Activated CD4-positive, alpha-beta T cell treated with anti-CD3 and anti-CD28 coated beads for 48 hours (primary cell): ENCODE data around the gene AGBL1.

Experiments
- DNase-seq: peaks from one replicate; pipeline ENCODE4 v3.0.0-alpha.2; 2020

Gene AGBL1

GRCh38 chr15:86329311-86330013 is 249.8 kb downstream of the AGBL1 start:
- DNase-seq = no peak

- DNase-seq = no peak
Observed at GRCh38 chr15:86333819-86334218, 254.1 kb downstream of the AGBL1 start.

- DNase-seq = peak; percentile 27
Observed at GRCh38 chr15:86336051-86336788, 256.5 kb downstream of the AGBL1 start.

GRCh38 chr15:86337071-86337470 is 257.4 kb downstream of the AGBL1 start:
- no peak for DNase-seq

- DNase-seq = no peak
Observed at GRCh38 chr15:86347245-86347644, 267.6 kb downstream of the AGBL1 start.

- DNase-seq = no peak
Observed at GRCh38 chr15:86349565-86349964, 269.9 kb downstream of the AGBL1 start.

GRCh38 chr15:86353213-86353612 is 273.5 kb downstream of the AGBL1 start:
- no peak for DNase-seq

- no peak for DNase-seq
Observed at GRCh38 chr15:86355361-86355760, 275.7 kb downstream of the AGBL1 start.

- DNase-seq = no peak
Observed at GRCh38 chr15:86355801-86356200, 276.1 kb downstream of the AGBL1 start.

- peak; percentile 45 for DNase-seq
Observed at GRCh38 chr15:86362555-86362954, 282.9 kb downstream of the AGBL1 start.

- DNase-seq = no peak
Observed at GRCh38 chr15:86373147-86373546, 293.5 kb downstream of the AGBL1 start.

- DNase-seq = no peak
Observed at GRCh38 chr15:86375733-86376280, 296.1 kb downstream of the AGBL1 start.

- no peak for DNase-seq
Observed at GRCh38 chr15:86377914-86378313, 298.2 kb downstream of the AGBL1 start.

GRCh38 chr15:86382341-86382740 is 302.7 kb downstream of the AGBL1 start:
- no peak for DNase-seq

GRCh38 chr15:86383611-86384010 is 303.9 kb downstream of the AGBL1 start:
- DNase-seq = no peak

- no peak for DNase-seq
Observed at GRCh38 chr15:86384186-86384585, 304.5 kb downstream of the AGBL1 start.

- no peak for DNase-seq
Observed at GRCh38 chr15:86392296-86392695, 312.6 kb downstream of the AGBL1 start.

GRCh38 chr15:86392874-86393273 is 313.2 kb downstream of the AGBL1 start:
- DNase-seq = no peak

- no peak for DNase-seq
Observed at GRCh38 chr15:86394866-86395265, 315.2 kb downstream of the AGBL1 start.

GRCh38 chr15:86399041-86399954 is 319.6 kb downstream of the AGBL1 start:
- no peak for DNase-seq

GRCh38 chr15:86403221-86403620 is 323.6 kb downstream of the AGBL1 start:
- no peak for DNase-seq

- no peak for DNase-seq
Observed at GRCh38 chr15:86403914-86404583, 324.4 kb downstream of the AGBL1 start.

- DNase-seq = no peak
Observed at GRCh38 chr15:86408261-86408660, 328.6 kb downstream of the AGBL1 start.
